HCT116 (cell line): Measurements from ENCODE around the gene RPTOR. TPM values are rescaled to one million over a fixed set of nuclear protein-coding genes. Genes with fewer than 3 reads are reported as not detected.

Experiments used
- ATAC-seq: fragments of 200-7000 bp; cut with Tn5 transposase; 2 replicates; pipeline ENCODE4 v1.9.1; 2020; ENCODE audit warnings: mild to moderate bottlenecking, moderate library complexity
- BruUV-seq: library from RNA; stranded (reverse); fragments of 400-500 nt; replicated peaks from 2 replicates; lab custom pipeline; 2021; lab: Mats Ljungman, UMichigan
- CTCF ChIA-PET: fragments of 300-600 bp; sonication (Branson Sonifier 250); formaldehyde crosslinking; loops from one replicate; lab custom pipeline; 2021; ENCODE audit warnings: antibody characterized with exemption; lab: Charles Lee
- POLR2A ChIA-PET: fragments of 300-600, 350-600 bp; sonication (Branson Sonifier 250); formaldehyde crosslinking; loops from one replicate; lab custom pipeline; 2021; ENCODE audit warnings: antibody characterized with exemption; lab: Charles Lee
- RAD21 ChIA-PET, 2 experiments: fragments of 300-600 bp; sonication (Branson Sonifier 250); formaldehyde crosslinking; loops; one replicate each; lab custom pipeline; 2023; ENCODE audit warnings: low total read pairs in 2 of 2; ENCODE audit not compliant: uncharacterized antibody in 2 of 2, unreplicated experiment in 2 of 2, low non-redundant PET in 1 of 2; lab: Charles Lee
- DNase-seq: peaks from one replicate; pipeline ENCODE4 v3.0.0-alpha.2; 2010; ENCODE audit warnings: low read depth, low spot score
- H2AFZ ChIP-seq: fragments of 200-600 bp; shearing (Covaris generic), sonication (generic); 2 replicates; pipeline ENCODE4 v1.6.1; 2017; ENCODE audit warnings: low read depth, mixed run types, mixed read lengths, antibody characterized with exemption, low read length; ENCODE audit not compliant: poor library complexity, severe bottlenecking
- H3K27ac ChIP-seq: 2 replicates; pipeline ENCODE4 v1.5.1; 2012; ENCODE audit warnings: low read depth, low read length
- H3K27me3 ChIP-seq: fragments of 200-600 bp; sonication (generic); 2 replicates; pipeline ENCODE4 v1.6.1; 2016; ENCODE audit warnings: mixed run types, low read length, mixed read lengths; ENCODE audit not compliant: insufficient read depth
- H3K36me3 ChIP-seq, 2 experiments: fragments of 200-500 bp in 1 of 2; fragments of 200-600 bp in 1 of 2; sonication (Bioruptor generic) in 1 of 2; sonication (generic) in 1 of 2; 2 replicates each; pipeline versions ENCODE4 v1.5.1 to v1.6.1; 2014 to 2016; ENCODE audit warnings: low read length in 2 of 2, inconsistent platforms in 1 of 2, mixed read lengths in 1 of 2, mixed run types in 1 of 2; ENCODE audit not compliant: insufficient read depth in 2 of 2, control insufficient read depth in 1 of 2
- H3K4me1 ChIP-seq, 2 experiments: fragments of 200-600 bp in 1 of 2; sonication (generic) in 1 of 2; 2 replicates each; pipeline versions ENCODE4 v1.5.1 to v1.6.1; 2012 to 2017; ENCODE audit warnings: low read length in 2 of 2, inconsistent platforms in 1 of 2, mild to moderate bottlenecking in 1 of 2, mixed read lengths in 1 of 2, mixed run types in 1 of 2, moderate library complexity in 1 of 2; ENCODE audit not compliant: insufficient read depth in 2 of 2, control insufficient read depth in 1 of 2
- H3K4me2 ChIP-seq: fragments of 200-600 bp; sonication (generic); 2 replicates; pipeline ENCODE4 v1.6.1; 2017; ENCODE audit warnings: mixed run types, low read length, mixed read lengths
- H3K4me3 ChIP-seq, 2 experiments: fragments of 200-600 bp in 1 of 2; sonication (generic) in 1 of 2; replicated peaks in 1 of 2; 2 replicates each; pipeline ENCODE4 v1.5.1; 2011 to 2016; ENCODE audit warnings: low read length in 2 of 2, control low read depth in 1 of 2, low read depth in 1 of 2, mild to moderate bottlenecking in 1 of 2, mixed read lengths in 1 of 2, mixed run types in 1 of 2
- H3K79me2 ChIP-seq: fragments of 200-600 bp; sonication (generic); 2 replicates; pipeline ENCODE4 v1.6.1; 2017; ENCODE audit warnings: mild to moderate bottlenecking, mixed run types, low read length, moderate library complexity, mixed read lengths; ENCODE audit not compliant: insufficient read depth
- H3K9ac ChIP-seq: fragments of 200-600 bp; sonication (generic); 2 replicates; pipeline ENCODE4 v1.6.1; 2016; ENCODE audit warnings: low read length, mixed read lengths
- H3K9me2 ChIP-seq: fragments of 200-600 bp; sonication (generic), shearing (Covaris generic); 2 replicates; pipeline ENCODE4 v1.6.1; 2017; ENCODE audit warnings: mixed run types, mild to moderate bottlenecking, moderate library complexity; ENCODE audit not compliant: insufficient read depth
- H3K9me3 ChIP-seq, 2 experiments: fragments of 200-500 bp in 1 of 2; fragments of 200-600 bp in 1 of 2; sonication (Bioruptor generic) in 1 of 2; sonication (generic) in 1 of 2; 2 replicates each; pipeline ENCODE4 v1.6.1; 2014 to 2017; ENCODE audit warnings: low read length in 2 of 2, mixed read lengths in 2 of 2, inconsistent platforms in 1 of 2, low read depth in 1 of 2, mild to moderate bottlenecking in 1 of 2, mixed run types in 1 of 2, moderate library complexity in 1 of 2; ENCODE audit not compliant: control insufficient read depth in 1 of 2, insufficient read depth in 1 of 2
- H4K20me1 ChIP-seq: fragments of 200-600 bp; sonication (generic), shearing (Covaris generic); 2 replicates; pipeline ENCODE4 v1.6.1; 2017; ENCODE audit warnings: mixed run types, mild to moderate bottlenecking, moderate library complexity; ENCODE audit not compliant: insufficient read depth
- ATF3 ChIP-seq: IDR thresholded peaks from 2 replicates; pipeline ENCODE4 v1.6.1; 2012
- EZH2phosphoT487 ChIP-seq: fragments of 200-600 bp; IDR thresholded peaks from 2 replicates; pipeline ENCODE4 v1.6.1; 2018; ENCODE audit warnings: antibody characterized with exemption, borderline replicate concordance
- FOSL1 ChIP-seq: IDR thresholded peaks from 2 replicates; pipeline ENCODE4 v1.6.1; 2012; ENCODE audit warnings: low read depth
- JUND ChIP-seq: IDR thresholded peaks from 2 replicates; pipeline ENCODE4 v1.6.1; 2012
- REST ChIP-seq: IDR thresholded peaks from 2 replicates; pipeline ENCODE4 v1.6.1; 2012; ENCODE audit warnings: low read depth
- SIN3A ChIP-seq: IDR thresholded peaks from 2 replicates; pipeline ENCODE4 v1.6.1; 2012; ENCODE audit warnings: low read depth
- intact Hi-C: fragments of 100-400 bp; cut with micrococcal nuclease; formaldehyde crosslinking; loops from 2 replicates; pipeline ENCODE4 v1.10.0; 2022
- total RNA-seq: library from RNA; stranded (reverse); gene quantifications from one replicate; pipeline ENCODE4 v1.2.1, GENCODE V29; 2021; ENCODE audit not compliant: unreplicated experiment

The RPTOR gene
- total RNA-seq, 1 experiment from 2014 or later: 69.5 TPM

- no peak for TF ChIP-seq EZH2phosphoT487
- TF ChIP-seq ATF3: no peak
- no peak for TF ChIP-seq SIN3A
- TF ChIP-seq REST: no peak
- no peak for TF ChIP-seq FOSL1
Observed at GRCh38 chr17:80605326-80606066, 60.9 kb downstream of the RPTOR start (continued).

- no TSS peak for BruUV-seq
- H3K4me3 ChIP-seq: no peak overlapping the region
- H3K4me1 ChIP-seq: peaks cover 0 to 7% of the 10 kb centered on the region in 2 experiments; a peak in 1 of 4 replicates
- no peaks in the 10 kb centered on the region; the same call in 1 of the 2 replicates for H4K20me1 ChIP-seq
- no peak for TF ChIP-seq JUND
- TF ChIP-seq, all 23 proteins: peak for 0
- no peaks in the 10 kb centered on the region for H3K9me2 ChIP-seq
- no peaks in the 10 kb centered on the region for H3K27me3 ChIP-seq
- intact Hi-C loops: no loop called here
- DNase-seq: no peak
- ATAC-seq: no peak
- ChIA-PET RAD21 (no interaction called here), POLR2A (no interaction called here), CTCF (no interaction called here)
- no peaks in the 10 kb centered on the region for H3K9me3 ChIP-seq
- H3K79me2 ChIP-seq: peaks cover 26% of the 10 kb centered on the region
- H3K9ac ChIP-seq: no peak overlapping the region
- no peak overlapping the region for H3K27ac ChIP-seq
- no peak overlapping the region for H3K4me2 ChIP-seq
- no peaks in the 10 kb centered on the region for H3K36me3 ChIP-seq
- no peak overlapping the region for H2AFZ ChIP-seq
Observed at GRCh38 chr17:80608326-80608725, 63.7 kb downstream of the RPTOR start.
